HepG2 (cell line): ENCODE data around the gene CACTIN. TPM values are rescaled to one million over a fixed set of nuclear protein-coding genes. Genes with fewer than 3 reads are reported as not detected.

Experiments used
- ATAC-seq: fragments of 200-7000 bp; cut with Tn5 transposase; 3 replicates; pipeline ENCODE4 v1.9.1; 2020; ENCODE audit warnings: mild to moderate bottlenecking, moderate library complexity
- BruUV-seq: library from RNA; stranded (reverse); fragments of 400-500 nt; replicated peaks from 2 replicates; lab custom pipeline; 2021; lab: Mats Ljungman, UMichigan
- CTCF ChIA-PET: fragments of 300-600 bp; formaldehyde crosslinking; extraction: SDS; loops from one replicate; lab custom pipeline; 2021; ENCODE audit warnings: low total read pairs, inconsistent platforms, low intra/inter-chr PET ratio; lab: Yijun Ruan, JAX
- POLR2A ChIA-PET: fragments of 350-600 bp; sonication (Branson Sonifier 250); formaldehyde crosslinking; loops from one replicate; lab custom pipeline; 2020; ENCODE audit warnings: antibody characterized with exemption, inconsistent platforms; lab: Yijun Ruan, JAX
- DNase-seq: peaks from one replicate; pipeline ENCODE4 v3.0.0-alpha.2; 2015; ENCODE audit warnings: low spot score
- FAIRE-seq: peaks from 3 replicates; lab custom pipeline; 2011; peaks lifted over from hg19 to GRCh38; lab: Jason Lieb, UNC
- H2AFZ ChIP-seq: one replicate; pipeline ENCODE4 v1.6.1; 2011; ENCODE audit warnings: low read length, inconsistent platforms
- H3K27ac ChIP-seq: fragments of 300-600 bp; 3 replicates; pipeline ENCODE4 v1.8.0; 2011; ENCODE audit warnings: mixed run types, mild to moderate bottlenecking, mixed read lengths, low read length, inconsistent platforms; ENCODE audit not compliant: insufficient read depth; ENCODE audit errors: extremely low read length
- H3K27me3 ChIP-seq, 2 experiments: fragments of 200-600 bp in 1 of 2; 2 replicates in 1 of 2; 3 replicates in 1 of 2; pipeline versions ENCODE4 v1.6.0 to v1.8.0; 2011; ENCODE audit warnings: low read length in 2 of 2, mild to moderate bottlenecking in 2 of 2, moderate library complexity in 2 of 2, inconsistent platforms in 1 of 2; ENCODE audit not compliant: insufficient read depth in 2 of 2, control insufficient read depth in 1 of 2
- H3K36me3 ChIP-seq, 2 experiments: fragments of 200-600 bp in 1 of 2; replicated peaks in 1 of 2; 2 replicates in 1 of 2; 3 replicates in 1 of 2; pipeline versions ENCODE4 v1.5.1 to v1.8.0; 2011; ENCODE audit warnings: low read length in 2 of 2, inconsistent platforms in 1 of 2; ENCODE audit not compliant: insufficient read depth in 2 of 2, control insufficient read depth in 1 of 2
- H3K4me1 ChIP-seq: 2 replicates; pipeline ENCODE4 v1.5.1; 2012; ENCODE audit warnings: low read length, inconsistent platforms; ENCODE audit not compliant: insufficient read depth
- H3K4me2 ChIP-seq: 2 replicates; pipeline ENCODE4 v1.6.0; 2011; ENCODE audit warnings: low read depth, low read length, inconsistent platforms
- H3K4me3 ChIP-seq, 3 experiments: fragments of 200-600 bp in 1 of 3; sonication (generic), shearing (Covaris generic) in 1 of 3; replicated peaks in 1 of 3; 2 replicates each; pipeline ENCODE4 v1.5.1; 2011 to 2016; ENCODE audit warnings: low read length in 3 of 3, inconsistent platforms in 2 of 3, low read depth in 2 of 3, mild to moderate bottlenecking in 2 of 3, control low read depth in 1 of 3, mixed read lengths in 1 of 3; ENCODE audit not compliant: insufficient read depth in 1 of 3
- H3K79me2 ChIP-seq: one replicate; pipeline ENCODE4 v1.6.1; 2011; ENCODE audit warnings: low read length, inconsistent platforms; ENCODE audit not compliant: insufficient read depth
- H3K9ac ChIP-seq: 2 replicates; pipeline ENCODE4 v1.6.0; 2011; ENCODE audit warnings: mild to moderate bottlenecking, low read depth, low read length, inconsistent platforms; ENCODE audit not compliant: insufficient read depth
- H3K9me3 ChIP-seq: 2 replicates; pipeline ENCODE4 v1.5.1; 2012; ENCODE audit warnings: mild to moderate bottlenecking, low read length
- H4K20me1 ChIP-seq: 2 replicates; pipeline ENCODE4 v1.6.0; 2011; ENCODE audit warnings: inconsistent platforms, mild to moderate bottlenecking, low read length, moderate library complexity; ENCODE audit not compliant: insufficient read depth
- ADNP ChIP-seq: sonication (generic); formaldehyde crosslinking; IDR thresholded peaks from 2 replicates; pipeline ENCODE4 v1.4.0; 2020; ENCODE audit warnings: missing genetic modification reagents
- FOSL2 ChIP-seq: sonication (generic); formaldehyde crosslinking; IDR thresholded peaks from 2 replicates; pipeline ENCODE4 v1.4.0; 2020; ENCODE audit warnings: missing genetic modification reagents
- IKZF1 ChIP-seq: fragments of 450-650 bp; IDR thresholded peaks from 2 replicates; pipeline ENCODE4 v1.7.1; 2016
- KMT2A ChIP-seq: sonication (generic); formaldehyde crosslinking; IDR thresholded peaks from 2 replicates; pipeline ENCODE4 v1.4.0; 2020; ENCODE audit warnings: missing genetic modification reagents
- MIXL1 ChIP-seq: IDR thresholded peaks from 2 replicates; pipeline ENCODE4 v1.6.1; 2016
- PBX3 ChIP-seq: sonication (generic); formaldehyde crosslinking; IDR thresholded peaks from 2 replicates; pipeline ENCODE4 v1.8.1; 2023; ENCODE audit warnings: missing genetic modification reagents, inconsistent platforms, borderline replicate concordance
- PRDM15 ChIP-seq: sonication (generic); formaldehyde crosslinking; IDR thresholded peaks from 2 replicates; pipeline ENCODE4 v1.4.0; 2020; ENCODE audit warnings: missing genetic modification reagents
- RBFOX2 ChIP-seq: fragments of 200-400 bp; formaldehyde crosslinking; IDR thresholded peaks from 2 replicates; pipeline ENCODE4 v1.6.1; 2017; ENCODE audit warnings: low read depth, mild to moderate bottlenecking, low read length
- SAP130 ChIP-seq: IDR thresholded peaks from 2 replicates; pipeline ENCODE4 v1.6.1; 2016; ENCODE audit warnings: low read depth
- ZNF251 ChIP-seq: sonication (generic); formaldehyde crosslinking; IDR thresholded peaks from 2 replicates; pipeline ENCODE4 v1.9.0; 2021; ENCODE audit warnings: mild to moderate bottlenecking, missing genetic modification reagents
- ZNF343 ChIP-seq: sonication (generic); formaldehyde crosslinking; IDR thresholded peaks from 2 replicates; pipeline ENCODE4 v1.4.0; 2020; ENCODE audit warnings: mild to moderate bottlenecking, missing genetic modification reagents
- ZNF430 ChIP-seq: sonication (generic); formaldehyde crosslinking; IDR thresholded peaks from 2 replicates; pipeline ENCODE4 v1.9.0; 2021; ENCODE audit warnings: mild to moderate bottlenecking, missing genetic modification reagents
- WGBS: methylation state at CpG from one replicate; pipeline ENCODE4 v1.1.6; 2017; ENCODE audit warnings: low lambda C conversion rate; 5-methylcytosine and 5-hydroxymethylcytosine counted together
- in situ Hi-C: cut with HindIII; loops from 2 replicates; pipeline ENCODE4 v1.10.0; 2017; ENCODE audit warnings: low pct_unique_long_range_greater_than_20kb; ENCODE audit not compliant: extremely low pct_ligation_motif_present
- intact Hi-C: fragments of 100-400 bp; cut with micrococcal nuclease; formaldehyde crosslinking; loops from one replicate; pipeline ENCODE4 v1.10.0; 2022; ENCODE audit not compliant: unreplicated experiment
- polyA plus RNA-seq, 8 experiments: library from polyadenylated mRNA; depleted of rRNA in 3 of 8; stranded (reverse) in 7 of 8; unstranded in 1 of 8; fragments of >200 nt; fragmentation: Illumina TruSeq in 4 of 8; extraction: Trizol in 4 of 8; gene quantifications; 2 replicates each; pipeline versions ENCODE4 v1.2.1 to v1.2.3, GENCODE V29; 2011 to 2016; ENCODE audit warnings: low read depth in 4 of 8, missing spikeins in 1 of 8, mixed read lengths in 1 of 8; ENCODE audit not compliant: insufficient read depth in 1 of 8
- total RNA-seq, 5 experiments: library from RNA; depleted of rRNA; stranded (reverse); fragments of >200 nt; fragmentation: Illumina TruSeq; extraction: Trizol; gene quantifications; 2 replicates each; pipeline ENCODE4 v1.2.3, GENCODE V29; 2016; ENCODE audit warnings: low read depth in 1 of 5

CACTIN gene
- total and polyA plus RNA-seq, 2 of the 13 experiments (the other 11 are each of a cell fraction or from before 2014, with no cell fraction given) = 10.0 to 16.6 TPM

GRCh38 chr19:3580156-3580934, 46.2 kb downstream of the CACTIN start:
- DNase-seq (peak; percentile 56), FAIRE-seq (no peak), ATAC-seq (peak; percentile 36; the same call in 2 of the 3 replicates)
- Histone ChIP-seq H3K79me2 (no peaks in the 10 kb centered on the region), H3K4me3 (no peak overlapping the region), H4K20me1 (no peaks in the 10 kb centered on the region), H3K36me3 (no peaks in the 10 kb centered on the region; a peak in 1 of 5 replicates), H3K27me3 (peaks cover 0 to 4% of the 10 kb centered on the region in 2 experiments; a peak in 1 of 5 replicates), H2AFZ (no peak overlapping the region), H3K27ac (no peak overlapping the region), H3K4me1 (peaks cover 14% of the 10 kb centered on the region; the same call in 1 of the 2 replicates), H3K4me2 (no peak overlapping the region), H3K9ac (no peak overlapping the region), H3K9me3 (no peaks in the 10 kb centered on the region)
- WGBS = 21% methylated on average over 11 of the region's 11 CpGs
- no TSS peak for BruUV-seq
- in situ Hi-C loops = no loop called here
- POLR2A ChIA-PET = no interaction called here
- TF ChIP-seq FOSL2 (CRISPR knock-in tag) = peak; percentile 70
- TF ChIP-seq SAP130 = 0 out of 2 replicates have a peak, but pooled peaks have one; percentile 21
- no peak for TF ChIP-seq ZNF251 (CRISPR knock-in tag)
- CTCF ChIA-PET = no interaction called here
- intact Hi-C loops = no loop called here

GRCh38 chr19:3578390-3578789, 48.2 kb downstream of the CACTIN start:
- FAIRE-seq = no peak
- Histone ChIP-seq H3K4me3 (no peak overlapping the region), H3K4me2 (no peak overlapping the region), H3K4me1 (peaks cover 14% of the 10 kb centered on the region; the same call in 1 of the 2 replicates), H2AFZ (no peak overlapping the region), H3K9me3 (no peaks in the 10 kb centered on the region), H3K27me3 (no peaks in the 10 kb centered on the region), H3K27ac (no peak overlapping the region), H3K79me2 (no peaks in the 10 kb centered on the region), H3K36me3 (no peaks in the 10 kb centered on the region; a peak in 1 of 5 replicates), H3K9ac (no peak overlapping the region), H4K20me1 (peaks cover 4% of the 10 kb centered on the region)
- intact Hi-C loops (no loop called here), in situ Hi-C loops (no loop called here)
- 97% methylated on average over 7 of the region's 17 CpGs for WGBS
- DNase-seq = no peak
- ChIA-PET POLR2A (no interaction called here), CTCF (no interaction called here)
- no TSS peak for BruUV-seq
- no peak for ATAC-seq
- TF ChIP-seq ZNF430 (CRISPR knock-in tag) = no peak
- TF ChIP-seq ADNP = no peak
- TF ChIP-seq MIXL1 (CRISPR knock-in tag) = no peak
- no peak for TF ChIP-seq IKZF1
- no peak for TF ChIP-seq KMT2A (CRISPR knock-in tag)
- no peak for TF ChIP-seq RBFOX2
- TF ChIP-seq PBX3 (CRISPR knock-in tag) = no peak
- TF ChIP-seq ZNF343 (CRISPR knock-in tag) = no peak
- TF ChIP-seq PRDM15 (CRISPR knock-in tag) = no peak
